Psoas muscle (tissue), 8 donors: ENCODE results near the gene ACAP3. TPM values are rescaled to one million over a fixed set of nuclear protein-coding genes. Genes with fewer than 3 reads are reported as not detected.

Experiments
- ATAC-seq, 4 donors: fragments of 200-7000 bp; cut with Tn5 transposase; one replicate each; pipeline ENCODE4 v1.9.1; 2020; ENCODE audit warnings: moderate library complexity in 3 of 4, mild to moderate bottlenecking in 2 of 4
- DNase-seq, 2 donors: peaks; one replicate each; pipeline ENCODE4 v3.0.0-alpha.2; 2020
- H3K27ac ChIP-seq: fragments of 200-600 bp; one replicate; pipeline ENCODE4 v1.8.0; 2022
- H3K27me3 ChIP-seq, 3 donors: fragments of 200-600 bp in 1 of 3; one replicate each; pipeline versions ENCODE4 v1.6.1 to v1.8.0; 2013 to 2022; ENCODE audit warnings: low read length in 2 of 3, mild to moderate bottlenecking in 2 of 3, moderate library complexity in 1 of 3; ENCODE audit not compliant: insufficient read depth in 3 of 3
- H3K36me3 ChIP-seq, 2 donors: fragments of 200-600 bp in 1 of 2; one replicate each; pipeline versions ENCODE4 v1.6.1 to v1.8.0; 2013 to 2022; ENCODE audit warnings: low read depth in 1 of 2, mild to moderate bottlenecking in 1 of 2, moderate library complexity in 1 of 2; ENCODE audit not compliant: insufficient read depth in 1 of 2
- H3K4me1 ChIP-seq: fragments of 200-600 bp; one replicate; pipeline ENCODE4 v1.8.0; 2022
- H3K4me3 ChIP-seq: fragments of 200-600 bp; one replicate; pipeline ENCODE4 v1.8.0; 2022; ENCODE audit warnings: mild to moderate bottlenecking
- H3K9me3 ChIP-seq: fragments of 200-600 bp; one replicate; pipeline ENCODE4 v1.8.0; 2022
- CTCF ChIP-seq: fragments of 200-600 bp; IDR thresholded peaks from one replicate; pipeline ENCODE4 v1.8.0; 2022; ENCODE audit warnings: antibody characterized with exemption
- WGBS, 3 donors: extraction: QIAGEN DNeasy Blood & Tissue Kit; methylation state at CpG; one replicate each; pipeline versions ENCODE4 v1.1.6 to v1.1.7; 2013; 5-methylcytosine and 5-hydroxymethylcytosine counted together
- intact Hi-C, 2 donors: fragments of 100-400 bp; cut with DNase I; formaldehyde crosslinking; loops; one replicate each; pipeline versions ENCODE4 v1.11.0 to v1.14.2; 2022
- polyA plus RNA-seq, 3 donors: library from polyadenylated mRNA; stranded (reverse); fragments of 200-250 nt; gene quantifications; one replicate each; pipeline ENCODE4 v1.2.3, GENCODE V29; 2013
- total RNA-seq, 4 donors: library from RNA; stranded (reverse); fragmentation: NEBNext Ultra II Directional in 2 of 4; extraction: Animal tissue kit (Norgen Biotek cat#: 25700) in 2 of 4; gene quantifications; one replicate each; pipeline versions ENCODE4 v1.2.1 to v1.2.4, GENCODE V29; 2021 to 2023
- donor health status: healthy with polysubstance abuse.
- donor health status: DM: no; HTN: no; CAD: no; lungs with moderate emphysema.
- donor health status: Bipolar disorder and iron deficiency.
- donor health status: healthy.
- donor health status: DM: yes; HTN: yes; CAD: no.
- donor health status: DM: no; HTN: no; CAD: no.
- donor health status: DM: no; HTN: no; CAD: no.
- donor health status: DM: yes; HTN: yes; CAD: no.

Gene ACAP3
- total and polyA plus RNA-seq, 7 donors = 14.7 to 32.0 (median 23.7) TPM

DNA sequence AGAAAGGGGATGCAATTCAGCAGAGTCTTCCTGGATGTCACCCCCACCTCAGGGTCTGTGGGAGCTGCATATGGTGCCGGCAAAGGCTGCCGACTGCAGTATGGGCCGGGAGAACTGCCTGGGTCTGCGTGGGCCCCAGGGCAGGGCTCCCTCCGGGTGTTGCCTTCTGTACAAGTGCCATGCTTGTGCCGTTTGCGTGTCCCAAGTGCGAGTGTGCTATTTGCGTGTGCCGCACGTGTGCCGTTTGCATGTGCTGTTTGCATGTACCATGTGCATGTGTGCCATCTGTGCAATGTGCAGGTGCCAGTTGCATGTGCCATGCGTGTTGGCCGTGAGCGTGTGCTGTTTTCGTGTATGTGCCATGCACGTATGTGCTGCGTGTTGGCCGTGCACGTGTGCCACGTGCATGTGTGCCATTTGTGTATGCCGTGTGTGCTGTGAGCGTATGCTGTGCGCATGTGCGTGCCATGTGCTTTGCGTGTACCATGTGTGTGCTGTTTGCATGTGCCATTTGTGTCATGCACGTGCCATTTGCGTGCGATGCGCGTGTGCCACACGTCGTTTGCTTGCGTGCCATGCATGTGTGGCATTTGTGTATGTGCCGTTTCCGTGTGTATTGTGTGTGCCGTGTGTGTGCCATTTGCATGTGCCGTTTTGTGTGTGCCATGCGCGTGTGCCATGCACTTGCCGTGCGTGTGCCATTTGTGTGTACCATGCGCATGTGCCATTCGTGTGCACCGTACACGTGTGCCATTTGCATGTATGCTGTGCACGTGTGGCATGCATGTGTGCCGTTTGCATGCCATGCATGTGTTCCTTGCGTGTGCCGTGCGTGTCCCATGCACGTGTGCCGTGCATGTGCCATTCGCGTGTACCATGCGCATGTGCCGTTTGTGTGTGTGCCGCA lies 21.8 kb upstream of the ACAP3 start:
- Histone ChIP-seq H3K36me3 (peaks cover 0 to 25% of the 10 kb centered on the region in 2 donors), H3K9me3 (no peaks in the 10 kb centered on the region), H3K27ac (no peak overlapping the region), H3K27me3 (no peaks in the 10 kb centered on the region), H3K4me1 (peaks cover 47% of the 10 kb centered on the region), H3K4me3 (no peak overlapping the region)
- no peak for TF ChIP-seq CTCF
- intact Hi-C loops = loop anchor here in 1 of 2 donors (2.0 kb wide), 1 partner anchor 13 kb away; no protein-coding TSS in a partner anchor
- 71 to 86% (median 79%) methylated on average over 58 of the region's 58 CpGs for WGBS, 3 donors
- ATAC-seq = no peak
- DNase-seq = no peak

- no peaks in the 10 kb centered on the region for H3K9me3 ChIP-seq
- DNase-seq (no peak), ATAC-seq (no peak)
- intact Hi-C loops = loop anchor here in 1 of 2 donors (2.0 kb wide), 1 partner anchor 15 kb away; no protein-coding TSS in a partner anchor
- H3K27me3 ChIP-seq = no peaks in the 10 kb centered on the region
- peaks cover 42% of the 10 kb centered on the region for H3K4me1 ChIP-seq
- peaks cover 0 to 25% of the 10 kb centered on the region in 2 donors for H3K36me3 ChIP-seq
- H3K4me3 ChIP-seq = no peak overlapping the region
- no peak for TF ChIP-seq CTCF
- 65 to 78% (median 76%) methylated on average over 11 to 15 of the region's 15 CpGs for WGBS, 3 donors
- H3K27ac ChIP-seq = no peak overlapping the region
Measured at GRCh38 chr1:1328254-1328653, 20.5 kb upstream of the ACAP3 start.

DNA sequence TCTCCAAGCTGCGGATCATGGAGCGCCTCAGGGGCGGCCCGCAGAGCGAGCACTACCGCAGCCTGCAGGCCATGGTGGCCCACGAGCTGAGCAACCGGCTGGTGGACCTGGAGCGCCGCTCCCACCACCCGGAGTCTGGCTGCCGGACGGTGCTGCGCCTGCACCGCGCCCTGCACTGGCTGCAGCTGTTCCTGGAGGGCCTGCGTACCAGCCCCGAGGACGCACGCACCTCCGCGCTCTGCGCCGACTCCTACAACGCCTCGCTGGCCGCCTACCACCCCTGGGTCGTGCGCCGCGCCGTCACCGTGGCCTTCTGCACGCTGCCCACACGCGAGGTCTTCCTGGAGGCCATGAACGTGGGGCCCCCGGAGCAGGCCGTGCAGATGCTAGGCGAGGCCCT lies 19.6 kb upstream of the ACAP3 start:
- DNase-seq (no peak), ATAC-seq (no peak)
- Histone ChIP-seq H3K36me3 (peaks cover 0 to 25% of the 10 kb centered on the region in 2 donors), H3K9me3 (no peaks in the 10 kb centered on the region), H3K27me3 (no peaks in the 10 kb centered on the region), H3K4me1 (peaks cover 44% of the 10 kb centered on the region), H3K27ac (no peak overlapping the region), H3K4me3 (no peak overlapping the region)
- no peak for TF ChIP-seq CTCF
- WGBS, 3 donors = 84 to 92% (median 88%) methylated on average over 33 to 40 of the region's 40 CpGs
- intact Hi-C loops = no loop called here

- Histone ChIP-seq H3K4me1 (peaks cover 51% of the 10 kb centered on the region), H3K9me3 (no peaks in the 10 kb centered on the region), H3K27ac (peak overlapping the region; percentile 88), H3K4me3 (peak overlapping the region; percentile 87), H3K36me3 (peaks cover 0 to 25% of the 10 kb centered on the region in 2 donors), H3K27me3 (no peaks in the 10 kb centered on the region)
- intact Hi-C loops = no loop called here
- DNase-seq = no peak
- no peak for TF ChIP-seq CTCF
- WGBS, 3 donors = 39 to 45% (median 41%) methylated on average over 8 of the region's 8 CpGs
- no peak for ATAC-seq
Measured at GRCh38 chr1:1326075-1326605, 18.4 kb upstream of the ACAP3 start.
